HG02973 (cell line): ENCODE data around the gene PARK7.
"Not testable (repeated sequence)": the region's sequence is repeated elsewhere in the genome, so short reads cannot be mapped to it uniquely, and the experiment has no call there.

ENCODE experiments used
- ATAC-seq: cut with Tn5 transposase; IDR thresholded peaks from one replicate; pipeline ENCODE4 v1.9.1; 2021; ENCODE audit warnings: moderate library complexity; ENCODE audit not compliant: unreplicated experiment

The PARK7 gene

DNA sequence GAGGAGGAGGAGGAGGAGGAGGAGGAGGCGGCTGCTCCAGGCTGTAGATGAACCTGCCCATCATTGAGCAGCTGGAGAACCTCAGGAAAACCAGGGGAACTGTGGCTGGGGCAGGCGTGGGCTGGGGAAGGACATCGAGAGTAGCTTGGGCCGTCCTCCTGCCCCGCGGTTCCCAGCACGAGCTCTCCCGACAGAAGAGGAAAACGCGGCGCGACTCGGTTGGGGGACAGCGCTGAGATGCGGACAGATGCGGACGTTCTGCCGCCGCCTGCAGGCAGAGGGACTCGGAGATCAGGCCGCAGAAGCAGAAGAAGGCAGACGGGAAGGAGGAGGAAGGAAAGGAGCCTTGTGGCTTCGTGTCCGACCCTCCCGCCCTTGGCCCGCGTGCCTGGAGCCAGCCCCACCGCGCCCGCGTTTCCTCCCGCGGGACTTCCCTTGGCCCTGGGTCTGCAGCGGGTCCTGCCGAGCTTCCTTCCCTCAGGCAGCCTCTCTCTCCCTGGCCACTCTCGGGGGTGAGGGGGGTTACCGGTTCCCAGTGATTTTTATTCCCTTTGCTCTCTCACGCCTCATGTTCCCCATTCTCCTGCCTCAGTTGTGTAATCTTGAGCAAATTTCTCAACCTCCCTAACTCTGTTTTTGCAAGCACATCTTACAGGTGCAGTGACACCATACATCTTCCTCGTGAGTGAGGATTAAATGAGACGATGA lies 19.1 kb upstream of the PARK7 start:
- no peak for ATAC-seq

GRCh38 chr1:7943251-7943650 lies 18.3 kb upstream of the PARK7 start:
- ATAC-seq = no peak

DNA sequence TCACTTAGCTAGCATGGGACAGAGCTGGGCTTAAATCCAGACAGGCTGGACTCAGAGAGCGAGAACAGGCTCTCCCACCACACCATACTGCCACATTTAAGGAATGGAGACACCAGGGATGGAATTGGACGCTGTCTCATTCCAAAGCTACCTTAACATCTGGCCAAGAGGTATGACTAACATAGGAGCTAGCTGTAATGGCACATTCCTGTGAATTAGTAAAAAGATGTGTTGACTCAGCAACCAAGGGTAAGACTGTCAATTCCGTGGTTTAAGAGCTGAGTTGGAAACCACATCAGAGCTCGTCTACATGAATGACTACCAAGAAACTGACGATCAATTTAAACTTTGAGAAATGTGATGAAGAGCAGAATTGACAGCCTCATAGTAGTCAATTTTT lies 12.6 kb upstream of the PARK7 start:
- no peak for ATAC-seq

DNA sequence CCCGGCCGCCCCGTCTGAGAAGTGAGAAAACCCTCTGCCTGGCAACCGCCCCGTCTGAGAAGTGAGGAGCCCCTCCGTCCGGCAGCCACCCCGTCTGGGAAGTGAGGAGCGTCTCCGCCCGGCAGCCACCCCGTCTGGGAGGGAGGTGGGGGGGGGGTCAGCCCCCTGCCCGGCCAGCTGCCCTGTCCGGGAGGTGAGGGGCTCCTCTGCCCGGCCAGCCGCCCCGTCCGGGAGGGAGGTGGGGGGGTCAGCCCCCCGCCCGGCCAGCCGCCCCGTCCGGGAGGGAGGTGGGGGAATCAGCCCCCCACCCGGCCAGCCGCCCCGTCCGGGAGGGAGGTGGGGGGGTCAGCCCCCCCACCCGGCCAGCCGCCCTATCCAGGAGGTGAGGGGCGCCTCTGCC lies 8.7 kb upstream of the PARK7 start:
- not testable (repeated sequence) for ATAC-seq

- ATAC-seq = peak; percentile 93
Measured at GRCh38 chr1:7953850-7954609, 7.5 kb upstream of the PARK7 start.

DNA sequence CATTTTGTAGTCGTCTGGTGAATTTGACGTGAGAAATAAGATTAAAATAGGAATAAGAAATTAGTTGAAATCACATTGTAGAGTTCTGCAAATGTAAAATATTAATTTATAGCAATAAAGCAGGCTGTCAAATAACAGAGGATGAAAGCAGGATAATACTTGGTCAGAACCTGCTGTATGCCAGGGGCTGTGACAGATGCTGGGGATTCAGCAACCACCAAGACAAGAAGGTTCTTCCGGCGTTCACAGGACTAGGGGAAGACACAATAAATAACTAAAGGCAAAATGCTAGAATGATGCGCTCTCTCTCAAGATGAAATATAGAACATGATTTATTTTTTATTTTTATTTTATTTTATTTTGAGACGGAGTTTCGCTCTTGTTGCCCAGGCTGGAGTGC lies 6.8 kb upstream of the PARK7 start:
- no peak for ATAC-seq

DNA sequence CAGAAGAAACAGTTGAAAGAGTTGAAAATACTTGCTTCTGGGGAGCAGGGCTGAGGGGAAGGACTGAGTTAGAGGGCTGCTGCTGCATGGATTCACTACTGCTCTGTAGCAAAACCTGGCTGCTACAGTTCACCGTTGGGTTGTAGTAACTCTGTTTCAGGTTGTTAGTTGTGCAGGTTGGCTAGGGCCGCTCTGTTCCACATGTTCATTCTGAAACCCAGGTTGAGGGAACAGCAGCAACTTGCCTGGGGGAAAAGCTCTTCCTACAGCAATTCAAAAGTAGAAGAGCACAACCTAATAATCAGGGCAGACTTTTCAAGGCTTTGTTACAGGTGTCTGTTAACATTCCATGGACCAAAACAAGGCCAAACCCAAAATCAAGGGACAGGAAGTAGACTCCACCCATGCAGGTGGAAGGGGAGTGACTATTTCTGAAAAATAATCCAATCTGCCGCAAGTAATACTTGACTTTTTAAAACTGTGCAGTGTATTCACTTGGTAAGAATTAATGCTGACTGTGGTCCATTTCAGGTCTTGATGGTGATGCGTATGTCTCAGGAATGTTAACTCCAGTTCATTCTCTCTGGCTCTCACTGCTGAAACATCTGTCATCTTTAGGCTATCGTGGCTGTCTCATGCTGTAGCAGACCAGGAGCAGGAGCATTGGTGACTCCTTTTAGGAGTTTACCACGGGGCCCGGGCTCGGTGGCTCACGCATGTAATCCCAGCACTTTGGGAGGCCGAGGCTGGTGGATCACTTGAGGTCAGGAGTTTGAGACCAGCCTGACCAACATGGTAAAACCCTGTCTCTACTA lies 5.1 kb upstream of the PARK7 start:
- ATAC-seq = no peak

DNA sequence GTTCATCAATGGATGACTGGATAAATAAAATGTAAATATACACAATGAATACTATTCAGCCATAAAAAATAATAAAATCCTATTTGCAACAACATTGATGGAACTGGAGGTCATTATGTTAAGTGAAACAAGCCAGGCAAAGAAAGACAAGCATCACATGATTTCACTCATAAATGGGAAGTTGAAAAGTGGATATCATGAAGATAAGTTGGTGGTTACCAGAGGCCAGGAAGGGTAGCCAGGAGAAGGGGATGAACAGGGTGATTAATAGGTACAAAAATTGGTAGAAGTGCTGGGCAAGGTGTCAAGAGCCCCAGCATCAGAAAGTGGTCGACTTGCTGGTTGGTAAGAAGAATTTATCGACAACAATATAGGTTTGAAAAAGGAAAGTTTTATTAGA lies 1.3 kb upstream of the PARK7 start:
- no peak for ATAC-seq

- ATAC-seq = no peak
Measured at GRCh38 chr1:7960867-7961215, 670 bp upstream of the PARK7 start.

DNA sequence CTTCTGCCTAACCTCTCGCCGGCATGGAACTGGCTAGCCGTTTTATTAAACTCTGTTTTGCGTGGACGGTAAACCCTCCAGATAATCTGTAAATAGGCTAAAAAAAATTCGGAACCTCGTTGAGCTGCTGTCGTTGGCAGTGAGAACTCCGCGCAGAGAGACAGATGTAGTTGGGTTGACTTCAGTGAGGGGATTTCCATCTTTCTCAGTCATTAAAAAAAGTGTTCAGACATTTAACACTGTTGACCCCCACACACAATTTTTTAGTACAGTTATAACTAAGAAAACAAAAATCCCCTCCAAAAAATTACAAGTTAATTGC lies 464 bp downstream of the PARK7 start:
- ATAC-seq = no peak

DNA sequence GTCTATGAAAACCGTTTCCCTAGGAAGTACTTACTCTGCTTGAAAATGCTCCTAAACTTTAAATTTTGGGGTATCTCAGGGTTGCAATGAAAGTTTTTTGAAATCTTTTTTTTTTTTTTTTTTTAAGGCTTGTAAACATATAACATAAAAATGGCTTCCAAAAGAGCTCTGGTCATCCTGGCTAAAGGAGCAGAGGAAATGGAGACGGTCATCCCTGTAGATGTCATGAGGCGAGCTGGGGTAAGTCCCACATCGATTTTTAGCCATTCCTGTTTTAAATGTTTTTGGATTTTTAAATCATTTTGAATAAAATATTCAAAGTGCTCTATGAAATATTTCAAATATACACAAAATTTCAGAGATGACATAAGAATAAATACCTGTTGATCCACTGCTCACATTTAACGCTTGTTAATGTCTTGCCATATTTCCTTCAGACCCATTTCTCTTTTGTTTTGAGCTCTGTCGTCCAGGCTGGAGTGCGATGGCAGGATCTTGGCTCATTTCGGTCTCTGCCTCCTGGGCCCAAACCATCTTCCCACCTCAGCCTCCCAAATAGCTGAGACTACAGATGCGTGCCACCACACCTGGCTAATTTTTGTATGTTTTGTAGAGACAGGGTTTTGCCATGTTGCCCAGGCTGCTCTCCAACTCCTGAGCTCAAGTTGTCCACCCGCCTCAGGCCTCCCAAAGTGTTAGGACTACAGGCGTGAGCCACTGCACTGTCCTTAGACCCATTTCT lies 1.3 kb downstream of the PARK7 start:
- no peak for ATAC-seq

DNA sequence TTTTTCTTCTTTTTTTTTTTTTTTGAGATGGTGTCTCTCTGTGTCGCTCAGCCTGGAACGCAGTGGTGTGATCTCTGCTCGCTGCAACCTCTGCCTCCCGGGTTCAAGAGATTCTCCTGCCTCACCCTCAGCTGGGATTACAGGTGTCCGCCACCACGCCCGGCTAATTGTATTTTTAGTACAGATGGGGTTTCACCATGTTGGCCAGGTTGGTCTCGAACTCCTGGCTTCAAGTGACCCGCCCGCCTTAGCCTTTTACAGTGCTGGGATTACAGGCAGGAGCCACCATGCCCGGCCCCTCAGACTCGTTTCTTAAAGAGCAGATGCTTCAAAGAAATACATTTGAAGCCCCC lies 1.8 kb downstream of the PARK7 start:
- not testable (repeated sequence) for ATAC-seq

DNA sequence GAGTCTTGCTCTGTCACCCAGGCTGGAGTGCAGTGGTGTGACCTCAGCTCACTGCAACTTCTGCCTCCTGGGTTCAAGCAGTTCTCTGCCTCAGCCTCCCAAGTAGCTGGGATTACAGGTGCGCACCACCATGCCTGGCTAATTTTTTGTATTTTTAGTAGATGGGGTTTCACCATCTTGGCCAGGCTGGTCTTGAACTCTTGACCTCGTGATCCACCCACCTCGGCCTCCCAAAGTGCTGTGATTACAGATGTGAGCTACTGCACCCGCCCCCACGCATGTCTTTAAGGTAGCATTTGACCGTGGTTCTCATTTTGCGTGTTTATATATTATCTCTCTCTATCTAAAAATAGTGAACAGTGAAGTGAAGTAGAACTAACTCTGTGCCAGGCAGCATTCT lies 2.3 kb downstream of the PARK7 start:
- ATAC-seq = not testable (repeated sequence)

GRCh38 chr1:7964476-7964875 lies 3.0 kb downstream of the PARK7 start:
- no peak for ATAC-seq

DNA sequence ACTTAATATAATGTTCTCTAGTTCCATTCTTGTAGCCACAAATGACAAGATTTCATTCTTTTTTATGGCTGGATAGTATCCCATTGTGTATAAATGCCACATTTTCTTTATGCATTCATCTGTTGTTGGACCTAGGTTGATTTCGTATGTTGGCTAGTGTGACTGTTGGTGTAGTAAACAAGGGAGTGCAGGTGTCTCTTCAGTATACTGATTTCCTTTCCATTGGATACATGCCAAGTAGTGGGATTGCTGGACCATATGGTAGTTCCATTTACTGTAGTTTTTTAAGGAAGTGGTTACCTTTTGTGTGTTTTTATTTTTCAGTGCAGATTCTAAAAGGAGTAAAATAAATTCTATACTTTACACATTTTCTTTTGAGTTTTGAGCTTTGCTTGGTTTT lies 5.7 kb downstream of the PARK7 start:
- no peak for ATAC-seq

- no peak for ATAC-seq
Measured at GRCh38 chr1:7967651-7968050, 6.1 kb downstream of the PARK7 start.

DNA sequence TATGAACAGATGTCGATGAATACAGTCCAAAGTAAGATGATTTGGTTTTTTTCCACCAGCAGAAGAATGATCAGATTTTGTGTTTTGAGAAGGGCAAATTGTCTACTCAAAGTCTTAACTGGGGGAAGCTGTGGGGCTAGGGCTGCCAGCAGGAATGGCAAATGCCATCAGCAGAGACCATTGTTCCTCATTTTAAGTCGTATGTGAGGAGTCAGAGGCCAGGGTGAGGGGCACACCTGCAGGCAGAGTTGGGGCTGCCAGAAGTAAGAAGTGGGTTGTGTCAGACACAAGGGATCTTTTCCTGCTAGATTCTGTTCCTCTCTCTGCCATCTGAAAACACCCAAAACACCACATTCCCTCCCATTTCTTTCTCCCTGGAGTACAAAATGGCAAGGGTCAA lies 8.7 kb downstream of the PARK7 start:
- ATAC-seq = no peak

DNA sequence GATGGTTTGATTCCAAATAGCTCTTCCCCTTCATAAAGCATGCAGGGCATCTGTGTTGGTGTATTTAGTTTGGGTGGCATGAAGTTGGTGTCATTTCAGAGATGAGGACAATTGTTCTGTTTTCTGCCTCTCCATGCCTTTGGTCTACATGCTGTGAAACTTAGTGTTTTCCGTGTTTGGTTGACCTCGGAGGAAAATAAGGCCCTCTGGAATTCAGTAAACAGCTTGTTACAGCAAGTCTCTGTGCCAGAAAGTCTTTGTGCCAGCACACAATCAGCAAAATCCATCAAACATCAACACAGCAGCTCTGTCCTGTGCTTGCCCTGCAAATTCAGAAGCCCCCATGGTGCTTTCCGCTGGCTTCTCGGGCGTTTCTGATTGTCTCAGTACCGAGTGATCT lies 9.5 kb downstream of the PARK7 start:
- no peak for ATAC-seq

DNA sequence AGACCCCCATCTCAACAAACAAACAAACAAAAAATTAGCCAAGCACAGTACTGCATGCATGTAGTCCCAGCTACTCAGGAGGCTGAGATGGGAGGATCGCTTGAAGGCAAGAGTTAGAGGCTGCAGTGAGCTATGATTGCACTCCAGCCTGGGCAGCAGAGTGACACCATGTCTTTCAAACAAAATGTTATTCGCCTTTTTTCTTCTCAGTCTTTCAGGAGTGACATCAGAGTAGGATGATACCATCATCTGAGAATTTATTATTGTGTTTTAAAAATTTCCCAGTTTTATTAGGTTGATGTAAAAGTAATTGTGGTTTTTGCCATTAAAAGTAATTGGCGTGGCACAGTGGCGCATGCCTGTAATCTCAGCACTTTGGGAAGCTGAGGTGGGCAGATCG lies 10.8 kb downstream of the PARK7 start:
- no peak for ATAC-seq

DNA sequence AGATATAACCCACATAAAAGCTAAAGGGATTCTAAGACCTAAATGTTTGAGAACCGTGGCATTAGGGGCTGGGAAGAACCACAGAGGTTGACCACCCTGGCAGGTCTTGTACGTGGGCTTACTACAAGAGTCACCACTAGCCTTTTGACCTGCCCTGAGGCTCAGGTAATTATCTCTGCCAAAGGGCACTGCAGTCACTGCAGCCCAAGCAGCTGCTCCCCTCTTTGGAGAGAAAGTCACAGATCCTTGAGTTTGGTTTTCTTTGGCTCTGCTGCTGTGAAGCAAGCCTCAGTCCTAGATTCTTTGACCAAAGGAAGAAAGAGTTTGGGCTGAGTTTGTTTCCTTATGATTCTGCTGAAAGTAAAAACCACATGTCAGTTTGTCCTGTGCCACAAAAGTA lies 11.6 kb downstream of the PARK7 start:
- ATAC-seq = no peak

- ATAC-seq = no peak
Measured at GRCh38 chr1:7975212-7975865, 13.8 kb downstream of the PARK7 start.
